A549 (cell line): ENCODE results near the gene ATP1B1.

Source experiments
- CHD2 ChIP-seq: fragments of 150-350 bp; IDR thresholded peaks from 2 replicates; pipeline ENCODE4 v1.6.1; 2014; ENCODE audit warnings: low read length; ENCODE audit not compliant: partially characterized antibody
- CTCF ChIP-seq: fragments of >200 bp; sonication (Bioruptor Twin); formaldehyde crosslinking; IDR thresholded peaks from 3 replicates; pipeline ENCODE4 v1.5.1; 2016
- EHMT2 ChIP-seq: fragments of 200-600 bp; sonication (generic); IDR thresholded peaks from 2 replicates; pipeline ENCODE4 v1.6.1; 2016; ENCODE audit warnings: antibody characterized with exemption, low read depth, mild to moderate bottlenecking, moderate library complexity
- FOSB ChIP-seq: fragments of 250-450 bp; sonication (Bioruptor Pico); IDR thresholded peaks from 2 replicates; pipeline ENCODE4 v1.5.0; 2020; ENCODE audit warnings: mild to moderate bottlenecking, moderate library complexity
- JUNB ChIP-seq: fragments of >200 bp; sonication (Bioruptor Twin); formaldehyde crosslinking; IDR thresholded peaks from 2 replicates; pipeline ENCODE4 v1.6.1; 2016
- KDM1A ChIP-seq: fragments of 200-600 bp; sonication (generic); IDR thresholded peaks from 2 replicates; pipeline ENCODE4 v1.6.1; 2016; ENCODE audit warnings: low read depth, mild to moderate bottlenecking
- MAFK ChIP-seq: fragments of 450-650 bp; IDR thresholded peaks from 2 replicates; pipeline ENCODE4 v1.6.1; 2014; ENCODE audit not compliant: partially characterized antibody
- MYC ChIP-seq: IDR thresholded peaks from 2 replicates; pipeline ENCODE4 v1.6.1; 2012; ENCODE audit warnings: mild to moderate bottlenecking, inconsistent platforms, low read length, improper control_type of control experiment, borderline replicate concordance
- NR3C1 ChIP-seq: fragments of >200 bp; sonication (Bioruptor Twin); formaldehyde crosslinking; IDR thresholded peaks from 3 replicates; pipeline ENCODE4 v1.6.1; 2017
- PBX3 ChIP-seq: IDR thresholded peaks from 2 replicates; pipeline ENCODE4 v1.6.1; 2012
- POLR2A ChIP-seq: IDR thresholded peaks from 2 replicates; pipeline ENCODE4 v1.6.1; 2012; ENCODE audit warnings: mild to moderate bottlenecking, low read length
- RAD21 ChIP-seq, 2 experiments: fragments of >200 bp in 1 of 2; sonication (Bioruptor Twin) in 1 of 2; formaldehyde crosslinking in 1 of 2; IDR thresholded peaks in 1 of 2; conservative IDR thresholded peaks in 1 of 2; 2 replicates in 1 of 2; 3 replicates in 1 of 2; pipeline ENCODE4 v1.6.1; 2012 to 2018; ENCODE audit warnings: inconsistent platforms in 1 of 2
- REST ChIP-seq: fragments of 200-600 bp; sonication (generic); IDR thresholded peaks from 2 replicates; pipeline ENCODE4 v1.6.1; 2016; ENCODE audit warnings: antibody characterized with exemption, mild to moderate bottlenecking, moderate library complexity

GRCh38 chr1:169110689-169111447 is 4.4 kb downstream of the ATP1B1 start:
- TF ChIP-seq MAFK (no peak), NR3C1 (no peak), MYC (no peak), KDM1A (no peak), CTCF (no peak), REST (no peak), RAD21 (conservative IDR thresholded peaks at IDR 0.05 in 1 of 2, IDR thresholded peaks at IDR 0.05 in 1 of 2) (no peak), FOSB (CRISPR knock-in tag) (no peak), CHD2 (no peak), JUNB (no peak), PBX3 (no peak), EHMT2 (no peak), POLR2A (no peak)
